Right lobe of liver (tissue), 6 donors: ENCODE data around the gene SH2D5. TPM values are rescaled to one million over a fixed set of nuclear protein-coding genes. Genes with fewer than 3 reads are reported as not detected.

Source experiments
- ATAC-seq, 4 donors: fragments of 200-7000 bp; cut with Tn5 transposase; one replicate each; pipeline ENCODE4 v1.9.1; 2020; ENCODE audit warnings: mild to moderate bottlenecking in 4 of 4, moderate library complexity in 4 of 4
- DNase-seq, 3 donors: peaks; one replicate each; pipeline ENCODE4 v3.0.0-alpha.2; 2020
- H3K27ac ChIP-seq, 3 donors: fragments of 200-600 bp; one replicate each; pipeline ENCODE4 v1.8.0; 2022
- H3K27me3 ChIP-seq, 2 donors: fragments of 200-600 bp; one replicate each; pipeline ENCODE4 v1.8.0; 2022
- H3K36me3 ChIP-seq, 4 donors: fragments of 200-600 bp; sonication (generic) in 1 of 4; one replicate each; pipeline versions ENCODE4 v1.5.1 to v1.8.0; 2017 to 2022; ENCODE audit warnings: control low read depth in 1 of 4
- H3K4me1 ChIP-seq, 4 donors: fragments of 200-600 bp; sonication (generic) in 1 of 4; one replicate each; pipeline versions ENCODE4 v1.5.1 to v1.8.0; 2017 to 2022; ENCODE audit warnings: control low read depth in 1 of 4
- H3K4me3 ChIP-seq, 3 donors: fragments of 200-600 bp; one replicate each; pipeline ENCODE4 v1.8.0; 2022
- H3K9me3 ChIP-seq, 4 donors: fragments of 200-600 bp; sonication (generic) in 1 of 4; one replicate each; pipeline versions ENCODE4 v1.5.1 to v1.8.0; 2017 to 2022; ENCODE audit warnings: control low read depth in 1 of 4
- POLR2A ChIP-seq: fragments of 450-650 bp; IDR thresholded peaks from one replicate; pipeline ENCODE4 v1.6.1; 2017; ENCODE audit warnings: antibody characterized with exemption, mild to moderate bottlenecking
- WGBS: methylation state at CpG from one replicate; pipeline ENCODE4 v1.1.6; 2018; ENCODE audit warnings: low coverage, low lambda C conversion rate; ENCODE audit not compliant: insufficient coverage; ENCODE audit errors: missing lambda C conversion rate; 5-methylcytosine and 5-hydroxymethylcytosine counted together
- intact Hi-C, 2 donors: fragments of 100-400 bp; cut with DNase I; formaldehyde crosslinking; loops; one replicate each; pipeline versions ENCODE4 v1.11.2 to v1.14.1; 2022
- total RNA-seq, 6 experiments: library from RNA; depleted of rRNA in 2 of 6; stranded (reverse); fragments of >200 nt in 2 of 6; fragmentation: NEBNext Ultra II Directional in 3 of 6; extraction: Animal tissue kit (Norgen Biotek cat#: 25700) in 3 of 6; gene quantifications; one replicate each; pipeline versions ENCODE4 v1.1.0 to v1.2.4, GENCODE V29; 2016 to 2023
- TF ChIP-seq, protein P1 (sequence below), 4 donors: fragments of 200-600 bp in 3 of 4; fragments of 450-650 bp in 1 of 4; IDR thresholded peaks; one replicate each; pipeline versions ENCODE4 v1.5.1 to v1.8.0; 2016 to 2022; ENCODE audit warnings: antibody characterized with exemption in 4 of 4, mild to moderate bottlenecking in 2 of 4
- donor health status: DM: no; HTN: yes; CAD: no.
- donor health status: DM: no; HTN: no; CAD: no.
- donor health status: DM: no; HTN: no; CAD: no.
- donor health status: DM: no; HTN: yes; CAD: no.
- donor health status: DM: no; HTN: yes; CAD: no.

SH2D5 gene
- total RNA-seq, 6 experiments from 2014 or later, result 0.80 to 1.8 (median 1.4) TPM; not detected in 3

DNA sequence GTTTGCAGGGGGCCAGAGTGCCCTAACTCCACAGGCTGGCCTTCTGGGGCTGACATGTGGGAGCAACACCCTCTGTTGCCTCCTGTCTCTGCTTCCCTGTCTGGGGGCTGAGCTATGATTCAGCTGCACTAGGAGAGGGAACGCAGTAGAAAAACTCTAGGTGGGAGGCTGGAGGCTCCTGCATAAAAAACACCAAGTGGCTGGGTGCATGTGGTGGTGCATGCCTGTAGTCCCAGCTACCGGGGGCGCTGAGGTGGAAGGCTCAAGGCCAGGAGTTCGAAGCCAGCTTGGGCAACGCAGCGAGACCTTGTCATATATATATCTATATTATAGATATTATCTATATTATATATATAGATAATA, 20.3 kb downstream of the SH2D5 start:
- Histone ChIP-seq H3K4me3 (no peak overlapping the region), H3K4me1 (peaks cover 0 to 1% (median 0%) of the 10 kb centered on the region in 4 donors), H3K36me3 (no peaks in the 10 kb centered on the region), H3K27me3 (no peaks in the 10 kb centered on the region), H3K9me3 (no peaks in the 10 kb centered on the region), H3K27ac (no peak overlapping the region)
- 86% methylated on average over 6 of the region's 6 CpGs for WGBS
- ATAC-seq, result no peak
- intact Hi-C loops, result no loop called here
- no peak for DNase-seq
- no peak for TF ChIP-seq POLR2A
- TF ChIP-seq, protein P1, sequence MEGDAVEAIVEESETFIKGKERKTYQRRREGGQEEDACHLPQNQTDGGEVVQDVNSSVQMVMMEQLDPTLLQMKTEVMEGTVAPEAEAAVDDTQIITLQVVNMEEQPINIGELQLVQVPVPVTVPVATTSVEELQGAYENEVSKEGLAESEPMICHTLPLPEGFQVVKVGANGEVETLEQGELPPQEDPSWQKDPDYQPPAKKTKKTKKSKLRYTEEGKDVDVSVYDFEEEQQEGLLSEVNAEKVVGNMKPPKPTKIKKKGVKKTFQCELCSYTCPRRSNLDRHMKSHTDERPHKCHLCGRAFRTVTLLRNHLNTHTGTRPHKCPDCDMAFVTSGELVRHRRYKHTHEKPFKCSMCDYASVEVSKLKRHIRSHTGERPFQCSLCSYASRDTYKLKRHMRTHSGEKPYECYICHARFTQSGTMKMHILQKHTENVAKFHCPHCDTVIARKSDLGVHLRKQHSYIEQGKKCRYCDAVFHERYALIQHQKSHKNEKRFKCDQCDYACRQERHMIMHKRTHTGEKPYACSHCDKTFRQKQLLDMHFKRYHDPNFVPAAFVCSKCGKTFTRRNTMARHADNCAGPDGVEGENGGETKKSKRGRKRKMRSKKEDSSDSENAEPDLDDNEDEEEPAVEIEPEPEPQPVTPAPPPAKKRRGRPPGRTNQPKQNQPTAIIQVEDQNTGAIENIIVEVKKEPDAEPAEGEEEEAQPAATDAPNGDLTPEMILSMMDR (IDR thresholded peaks at IDR 0.05), result no peak

- intact Hi-C loops, result no loop called here
- H3K27me3 ChIP-seq, result no peaks in the 10 kb centered on the region
- no peak overlapping the region for H3K4me3 ChIP-seq
- H3K27ac ChIP-seq, result no peak overlapping the region
- no peaks in the 10 kb centered on the region for H3K36me3 ChIP-seq
- TF ChIP-seq POLR2A, result no peak
- TF ChIP-seq, protein P1 (IDR thresholded peaks at IDR 0.05), result no peak
- no peak for ATAC-seq
- 66% methylated on average over 6 of the region's 29 CpGs for WGBS
- no peaks in the 10 kb centered on the region for H3K9me3 ChIP-seq
- no peak for DNase-seq
- H3K4me1 ChIP-seq, result no peaks in the 10 kb centered on the region
Observed at GRCh38 chr1:20711285-20712214, 21.0 kb downstream of the SH2D5 start.

GRCh38 chr1:20710469-20711284, 21.8 kb downstream of the SH2D5 start:
- H3K4me1 ChIP-seq, result no peaks in the 10 kb centered on the region
- intact Hi-C loops, result no loop called here
- ATAC-seq (no peak), DNase-seq (no peak)
- no peaks in the 10 kb centered on the region for H3K36me3 ChIP-seq
- WGBS, result 65% methylated on average over 17 of the region's 18 CpGs
- H3K27ac ChIP-seq, result no peak overlapping the region
- TF ChIP-seq POLR2A, result no peak
- TF ChIP-seq, protein P1 (IDR thresholded peaks at IDR 0.05), result no peak
- H3K4me3 ChIP-seq, result no peak overlapping the region
- H3K9me3 ChIP-seq, result no peaks in the 10 kb centered on the region
- H3K27me3 ChIP-seq, result no peaks in the 10 kb centered on the region

- Histone ChIP-seq H3K4me3 (no peak overlapping the region), H3K4me1 (no peaks in the 10 kb centered on the region), H3K27ac (no peak overlapping the region), H3K27me3 (no peaks in the 10 kb centered on the region), H3K9me3 (no peaks in the 10 kb centered on the region), H3K36me3 (no peaks in the 10 kb centered on the region)
- intact Hi-C loops, result no loop called here
- no peak for DNase-seq
- 93% methylated on average over 3 of the region's 3 CpGs for WGBS
- TF ChIP-seq, protein P1 (IDR thresholded peaks at IDR 0.05), result no peak
- TF ChIP-seq POLR2A, result no peak
- ATAC-seq, result no peak
Observed at GRCh38 chr1:20709868-20710267, 22.6 kb downstream of the SH2D5 start.
